ENCODE results near the gene KRTAP10-2.
"Not testable (repeated sequence)": the region's sequence is repeated elsewhere in the genome, so short reads cannot be mapped to it uniquely, and the experiment has no call there.

KRTAP10-2 gene

GRCh38 chr21:44551340-44551961 lies at the start of gene KRTAP10-2:
TSS of gene KRTAP10-2 (minus strand) at chr21:44551505. CDS start at chr21:44551458, 47 bp downstream.
- no peak for TF ChIP-seq GATA2 (IDR thresholded peaks at IDR 0.05; ENCODE audit: low read depth, low read length)
- TF ChIP-seq GATA3 (IDR thresholded peaks at IDR 0.05; ENCODE audit: low read depth, low read length), result no peak

- TF ChIP-seq GATA3, GATA2 (IDR thresholded peaks at IDR 0.05; ENCODE audit: low read depth, low read length): not testable (repeated sequence)
Measured at GRCh38 chr21:44600118-44600978, 49.0 kb upstream of the KRTAP10-2 start, which contains the start of gene KRTAP10-7. TSS of gene KRTAP10-7 (plus strand) at chr21:44600597. CDS start at chr21:44600622, 25 bp downstream.

GRCh38 chr21:44599264-44600029 lies 48.1 kb upstream of the KRTAP10-2 start:
- no peak for TF ChIP-seq GATA2 (IDR thresholded peaks at IDR 0.05; ENCODE audit: low read depth, low read length)
- no peak for TF ChIP-seq GATA3 (IDR thresholded peaks at IDR 0.05; ENCODE audit: low read depth, low read length)

GRCh38 chr21:44598061-44598460 lies 46.8 kb upstream of the KRTAP10-2 start:
- no peak for TF ChIP-seq GATA3 (IDR thresholded peaks at IDR 0.05; ENCODE audit: low read depth, low read length)
- TF ChIP-seq GATA2 (IDR thresholded peaks at IDR 0.05; ENCODE audit: low read depth, low read length), result no peak

- no peak for TF ChIP-seq GATA2 (IDR thresholded peaks at IDR 0.05; ENCODE audit: low read depth, low read length)
- no peak for TF ChIP-seq GATA3 (IDR thresholded peaks at IDR 0.05; ENCODE audit: low read depth, low read length)
Measured at GRCh38 chr21:44596068-44596725, 44.9 kb upstream of the KRTAP10-2 start.

- TF ChIP-seq GATA3 (IDR thresholded peaks at IDR 0.05; ENCODE audit: low read depth, low read length) (no peak), GATA2 (IDR thresholded peaks at IDR 0.05; ENCODE audit: low read depth, low read length) (no peak)
Measured at GRCh38 chr21:44595524-44595923, 44.2 kb upstream of the KRTAP10-2 start.

- TF ChIP-seq GATA2 (IDR thresholded peaks at IDR 0.05; ENCODE audit: low read depth, low read length) (no peak), GATA3 (IDR thresholded peaks at IDR 0.05; ENCODE audit: low read depth, low read length) (no peak)
Measured at GRCh38 chr21:44594406-44594916, 43.2 kb upstream of the KRTAP10-2 start.

GRCh38 chr21:44593598-44594405 lies 42.5 kb upstream of the KRTAP10-2 start:
- TF ChIP-seq GATA3 (IDR thresholded peaks at IDR 0.05; ENCODE audit: low read depth, low read length) (no peak), GATA2 (IDR thresholded peaks at IDR 0.05; ENCODE audit: low read depth, low read length) (no peak)

GRCh38 chr21:44592446-44593311 lies 41.4 kb upstream of the KRTAP10-2 start, which contains the start of gene KRTAP10-6:
TSS of gene KRTAP10-6 (minus strand) at chr21:44592505. CDS start at chr21:44592484, 21 bp downstream.
- TF ChIP-seq GATA3 (IDR thresholded peaks at IDR 0.05; ENCODE audit: low read depth, low read length) (no peak), GATA2 (IDR thresholded peaks at IDR 0.05; ENCODE audit: low read depth, low read length) (no peak)

GRCh38 chr21:44590311-44590721 lies 39.0 kb upstream of the KRTAP10-2 start:
- TF ChIP-seq GATA3 (IDR thresholded peaks at IDR 0.05; ENCODE audit: low read depth, low read length) (no peak), GATA2 (IDR thresholded peaks at IDR 0.05; ENCODE audit: low read depth, low read length) (no peak)

GRCh38 chr21:44589586-44590305 lies 38.4 kb upstream of the KRTAP10-2 start:
- no peak for TF ChIP-seq GATA3 (IDR thresholded peaks at IDR 0.05; ENCODE audit: low read depth, low read length)
- no peak for TF ChIP-seq GATA2 (IDR thresholded peaks at IDR 0.05; ENCODE audit: low read depth, low read length)

All from SH-SY5Y (cell line).